Activated B cell treated with CpG ODN at 0.5 μM for 24 hours (primary cell): ENCODE measurements around the gene CXXC5. TPM values are rescaled to one million over a fixed set of nuclear protein-coding genes. Genes with fewer than 3 reads are reported as not detected.

Experiments used
- ATAC-seq: fragments of 200-7000 bp; cut with Tn5 transposase; one replicate; pipeline ENCODE4 v1.10.0; 2021; ENCODE audit warnings: low read depth, mild to moderate bottlenecking, moderate library complexity
- CTCF ChIA-PET: fragments of 350-600 bp; sonication (Branson Sonifier 250); formaldehyde crosslinking; loops from one replicate; lab custom pipeline; 2021; ENCODE audit warnings: antibody characterized with exemption; lab: Charles Lee
- POLR2A ChIA-PET: fragments of 350-600 bp; sonication (Branson Sonifier 250); formaldehyde crosslinking; loops from one replicate; lab custom pipeline; 2021; ENCODE audit warnings: antibody characterized with exemption; lab: Charles Lee
- DNase-seq: peaks from one replicate; pipeline ENCODE4 v3.0.0; 2022
- H3K27ac Mint-ChIP-seq: one replicate; pipeline ENCODE4 v1.8.0; 2020; ENCODE audit warnings: mixed read lengths
- H3K27me3 Mint-ChIP-seq: one replicate; pipeline ENCODE4 v1.8.0; 2021; ENCODE audit warnings: mixed read lengths
- H3K36me3 Mint-ChIP-seq: one replicate; pipeline ENCODE4 v1.8.0; 2021; ENCODE audit warnings: low read depth, mixed read lengths
- H3K4me1 Mint-ChIP-seq: one replicate; pipeline ENCODE4 v1.8.0; 2021; ENCODE audit warnings: mixed read lengths
- H3K4me3 Mint-ChIP-seq: one replicate; pipeline ENCODE4 v1.8.0; 2020; ENCODE audit warnings: mild to moderate bottlenecking, mixed read lengths
- H3K9me3 Mint-ChIP-seq: one replicate; pipeline ENCODE4 v1.8.0; 2020; ENCODE audit warnings: mixed read lengths
- CTCF ChIP-seq: fragments of 200-600 bp; IDR thresholded peaks from one replicate; pipeline ENCODE4 v1.8.0; 2022; ENCODE audit warnings: antibody characterized with exemption, mild to moderate bottlenecking
- intact Hi-C: fragments of 100-400 bp; cut with micrococcal nuclease; formaldehyde crosslinking; loops from one replicate; pipeline ENCODE4 v1.15.1; 2024
- total RNA-seq: library from RNA; stranded (reverse); gene quantifications from 2 replicates; pipeline ENCODE4 v1.2.3, GENCODE V29; 2022

The CXXC5 gene
- total RNA-seq, 1 donor from 2014 or later, result 115 TPM

DNA sequence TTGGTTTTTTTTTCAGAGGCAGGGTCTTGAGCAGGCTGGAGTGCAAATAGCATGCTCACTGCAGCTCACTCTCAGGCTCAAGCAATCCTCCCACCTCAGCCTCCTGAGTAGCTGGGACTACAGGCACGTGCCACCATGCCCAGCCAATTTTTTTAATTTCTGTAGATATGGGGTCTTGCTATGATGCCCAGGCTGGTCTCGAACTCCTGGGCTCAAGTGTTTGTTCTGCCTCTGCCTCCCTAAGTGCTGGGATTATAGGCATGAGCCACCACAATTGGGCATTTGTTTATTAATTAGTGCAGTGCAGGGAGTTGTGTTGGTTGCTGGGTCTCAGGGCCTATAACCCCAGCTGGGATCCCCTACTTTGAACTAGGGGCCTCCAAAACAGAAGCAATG lies 47.0 kb downstream of the CXXC5 start:
- no peak for TF ChIP-seq CTCF
- H3K4me3 Mint-ChIP-seq, result no peak overlapping the region
- CTCF ChIA-PET, result interaction anchor here (1.4 to 12.7 kb wide), 2 partner anchors 10 to 60 kb away, joined by 5 to 325 read pairs; no protein-coding TSS in a partner anchor
- H3K4me1 Mint-ChIP-seq, result peaks cover 47% of the 10 kb centered on the region
- H3K27ac Mint-ChIP-seq, result no peak overlapping the region
- H3K36me3 Mint-ChIP-seq, result no peaks in the 10 kb centered on the region
- POLR2A ChIA-PET, result interaction anchor here (11.6 kb wide), 1 partner anchor 59 kb away, joined by 179 read pairs; no protein-coding TSS in a partner anchor
- DNase-seq, result no peak
- H3K9me3 Mint-ChIP-seq, result no peaks in the 10 kb centered on the region
- intact Hi-C loops, result loop anchor here (10.0 kb wide), 1 partner anchor 270 kb away; no protein-coding TSS in a partner anchor
- H3K27me3 Mint-ChIP-seq, result peaks cover 12% of the 10 kb centered on the region
- no peak for ATAC-seq

DNA sequence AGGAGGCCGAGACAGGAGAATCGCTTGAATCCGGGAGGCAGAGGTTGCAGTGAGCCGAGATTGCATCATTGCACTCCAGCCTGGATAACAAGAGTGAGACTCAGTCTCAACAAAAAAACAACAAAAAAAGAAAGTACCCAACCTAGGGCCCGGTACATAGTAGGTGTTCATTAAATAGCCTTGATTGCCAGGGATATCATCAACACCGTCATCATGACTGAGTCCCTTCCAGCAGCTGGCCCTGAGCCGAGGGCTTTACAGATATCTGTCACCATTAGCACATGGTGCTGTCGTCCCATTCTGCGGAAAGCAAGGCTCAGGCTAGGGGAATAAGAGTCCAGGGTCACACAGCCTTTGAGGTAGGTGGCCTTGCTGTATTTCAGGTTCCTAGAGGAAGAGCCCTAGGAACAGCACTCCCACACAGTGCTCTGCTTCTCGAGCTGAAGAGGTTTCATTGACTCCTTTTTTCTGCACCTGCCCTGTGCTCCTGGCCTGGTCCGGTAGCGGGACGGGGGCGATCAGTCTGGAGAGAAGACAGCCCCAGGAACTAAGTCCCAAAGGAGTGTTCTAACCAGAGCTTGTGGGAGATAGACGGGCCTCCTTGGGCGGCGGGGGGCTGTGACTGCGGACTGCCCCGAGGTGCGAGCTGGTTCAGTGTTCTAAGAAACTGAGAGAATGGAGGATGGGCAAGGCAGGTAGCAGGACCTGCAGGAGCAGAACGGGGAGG lies 48.2 kb downstream of the CXXC5 start:
- ATAC-seq (no peak), DNase-seq (no peak)
- ChIA-PET CTCF (interaction anchor here (1.0 to 1.5 kb wide), 4 partner anchors 11 to 69 kb away, joined by 3 to 6 read pairs (median 4); no protein-coding TSS in a partner anchor), POLR2A (interaction anchor here (0.6 to 11.6 kb wide), 7 partner anchors 14 to 72 kb away, joined by 4 to 179 read pairs (median 7); partner anchors contain the start of gene CXXC5)
- Mint-ChIP-seq H3K4me3 (peak overlapping the region; percentile 78), H3K9me3 (no peaks in the 10 kb centered on the region), H3K4me1 (peaks cover 49% of the 10 kb centered on the region), H3K27me3 (peaks cover 12% of the 10 kb centered on the region), H3K27ac (peak overlapping the region; percentile 61), H3K36me3 (no peaks in the 10 kb centered on the region)
- intact Hi-C loops, result loop anchor here (2.0 to 10.0 kb wide), 2 partner anchors 14 to 268 kb away; no protein-coding TSS in a partner anchor
- TF ChIP-seq CTCF, result no peak

GRCh38 chr5:139696894-139697658 lies 48.9 kb downstream of the CXXC5 start:
- Mint-ChIP-seq H3K9me3 (no peaks in the 10 kb centered on the region), H3K4me1 (peaks cover 53% of the 10 kb centered on the region), H3K4me3 (peak overlapping the region; percentile 78), H3K36me3 (no peaks in the 10 kb centered on the region), H3K27ac (peak overlapping the region; percentile 61), H3K27me3 (peaks cover 15% of the 10 kb centered on the region)
- no peak for TF ChIP-seq CTCF
- ATAC-seq (peak; percentile 45), DNase-seq (no peak)
- POLR2A ChIA-PET, result interaction anchor here (0.6 to 11.6 kb wide), 7 partner anchors 13 to 71 kb away, joined by 4 to 179 read pairs (median 7); partner anchors contain the start of gene CXXC5
- CTCF ChIA-PET, result interaction anchor here (1.0 to 1.5 kb wide), 4 partner anchors 12 to 69 kb away, joined by 3 to 6 read pairs (median 4); no protein-coding TSS in a partner anchor
- intact Hi-C loops, result loop anchor here (2.0 to 10.0 kb wide), 2 partner anchors 14 to 268 kb away; no protein-coding TSS in a partner anchor

DNA sequence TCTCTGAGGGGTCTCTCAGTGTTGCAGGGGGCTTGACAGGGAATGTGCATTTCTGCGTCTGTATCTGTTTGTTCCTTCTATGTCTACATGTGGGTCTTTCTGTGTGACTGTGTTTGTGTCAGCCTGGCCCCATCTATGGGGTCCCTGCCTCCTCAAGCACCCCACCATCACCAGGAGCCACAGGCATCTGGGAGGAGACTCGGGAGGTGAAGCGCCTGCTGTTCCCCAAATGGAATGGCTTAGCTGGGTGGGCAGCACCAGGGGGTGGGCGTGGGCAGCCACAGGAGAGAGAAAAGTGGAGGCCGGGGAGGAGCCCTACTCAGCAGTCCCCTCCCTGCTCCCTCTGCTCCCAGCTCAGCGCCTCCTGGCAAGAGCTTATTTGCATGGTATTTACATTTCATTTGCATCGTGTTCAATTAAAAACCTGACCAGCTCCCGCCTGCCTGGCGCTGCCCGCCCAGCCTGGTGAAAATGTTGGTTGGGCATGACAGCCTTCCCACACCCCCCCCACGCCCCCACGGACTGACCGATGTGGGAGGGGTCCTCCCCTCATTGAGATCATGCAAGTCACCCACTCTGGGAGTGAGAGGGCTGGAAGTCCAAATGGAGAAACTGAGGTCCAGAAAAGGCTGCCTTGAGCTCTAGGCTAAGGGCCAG lies 50.5 kb downstream of the CXXC5 start:
- Mint-ChIP-seq H3K27me3 (peaks cover 17% of the 10 kb centered on the region), H3K36me3 (no peaks in the 10 kb centered on the region), H3K27ac (peak overlapping the region; percentile 3), H3K4me3 (peak overlapping the region; percentile 42), H3K4me1 (peaks cover 58% of the 10 kb centered on the region), H3K9me3 (no peaks in the 10 kb centered on the region)
- peak; percentile 22 for ATAC-seq
- POLR2A ChIA-PET, result interaction anchor here (0.6 to 3.5 kb wide), 8 partner anchors 8 to 63 kb away, joined by 3 to 34 read pairs (median 4); no protein-coding TSS in a partner anchor
- intact Hi-C loops, result loop anchor here (10.0 kb wide), 1 partner anchor 266 kb away; no protein-coding TSS in a partner anchor
- TF ChIP-seq CTCF, result no peak
- CTCF ChIA-PET, result interaction anchor here (3.7 to 4.0 kb wide), 2 partner anchors 8 to 67 kb away, joined by 17 to 22 read pairs; no protein-coding TSS in a partner anchor
- DNase-seq, result no peak
